GM15510 (cell line): Measurements from ENCODE around the gene RXRB.

Source experiments
- POLR2A ChIP-seq: IDR thresholded peaks from 3 replicates; pipeline ENCODE4 v1.6.1; 2011; ENCODE audit warnings: borderline replicate concordance; ENCODE audit not compliant: insufficient read length; ENCODE audit errors: extremely low read depth

The RXRB gene

DNA sequence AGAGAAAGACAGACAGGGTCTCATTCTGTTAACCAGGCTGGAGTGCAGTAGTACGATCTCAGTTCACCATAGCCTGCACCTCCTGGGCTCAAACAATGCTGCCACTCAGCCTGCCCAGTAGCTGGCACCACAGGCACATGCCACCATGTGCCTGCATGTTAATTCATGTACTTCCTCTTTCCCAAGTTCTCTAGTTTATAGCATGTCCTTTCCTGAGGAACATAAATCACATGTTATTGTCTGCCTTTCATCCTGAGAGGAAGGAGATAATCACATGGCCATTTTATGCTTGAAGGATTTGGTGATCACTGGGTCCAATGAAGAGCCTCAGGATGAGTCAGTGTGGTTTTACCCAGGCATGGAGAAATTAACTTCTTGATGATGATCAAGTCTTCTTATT, 56.1 kb downstream of the RXRB start:
- TF ChIP-seq POLR2A, result no peak
